NCI-H2227 treated with DMSO at 0.1 percent for 48 hours (cell line): ENCODE results near the gene ALPK3.

Experiments used
- DNase-seq: peaks from one replicate; lab custom pipeline; 2025; lab: John Stamatoyannopoulos, UW

ALPK3 gene

GRCh38 chr15:84892786-84893307 lies 75.7 kb downstream of the ALPK3 start:
- DNase-seq, result no peak

GRCh38 chr15:84893607-84894006 lies 76.5 kb downstream of the ALPK3 start:
- DNase-seq, result no peak

GRCh38 chr15:84894736-84895425 lies 77.7 kb downstream of the ALPK3 start:
- no peak for DNase-seq

DNA sequence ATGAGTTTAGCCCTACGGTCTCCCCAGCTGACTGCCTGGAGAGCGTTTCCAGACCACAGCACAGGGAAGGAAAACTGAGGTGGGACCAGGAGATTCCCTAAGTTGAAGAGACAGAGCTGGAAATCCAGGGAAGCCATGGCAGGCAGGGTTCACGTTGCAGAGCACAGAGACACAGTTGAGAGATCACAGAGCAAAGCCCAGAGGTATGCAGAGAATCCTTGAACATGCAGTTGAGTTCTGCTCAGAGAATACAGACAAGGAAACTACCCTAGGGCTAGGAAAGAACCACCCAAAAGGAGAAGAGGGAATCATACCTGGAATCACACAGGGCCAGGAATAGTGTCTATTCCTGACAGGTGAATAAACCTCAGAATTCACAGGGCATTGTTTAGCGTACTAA lies 81.6 kb downstream of the ALPK3 start:
- DNase-seq, result no peak

DNA sequence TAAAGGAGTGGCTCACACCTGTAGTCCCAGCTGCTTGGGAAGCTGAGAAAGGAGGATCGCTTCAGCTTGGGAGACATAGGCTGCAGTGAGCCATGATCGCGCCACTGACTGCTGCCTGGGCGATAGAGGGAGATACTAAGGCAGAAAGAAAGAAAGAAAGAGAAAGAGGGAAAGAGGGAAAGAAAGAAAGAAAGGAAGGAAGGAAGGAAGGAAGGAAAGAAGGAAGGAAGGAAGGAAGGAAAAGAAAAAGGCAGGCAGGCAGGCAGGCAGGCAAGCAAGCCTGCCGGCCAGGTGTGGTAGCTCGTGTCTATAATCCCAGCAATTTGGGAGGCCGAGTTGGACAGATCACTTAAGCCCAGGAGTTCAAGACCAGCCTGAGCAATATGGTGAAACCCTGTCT lies 82.6 kb downstream of the ALPK3 start:
- DNase-seq, result no peak

- no peak for DNase-seq
Observed at GRCh38 chr15:84901540-84901939, 84.4 kb downstream of the ALPK3 start.

DNA sequence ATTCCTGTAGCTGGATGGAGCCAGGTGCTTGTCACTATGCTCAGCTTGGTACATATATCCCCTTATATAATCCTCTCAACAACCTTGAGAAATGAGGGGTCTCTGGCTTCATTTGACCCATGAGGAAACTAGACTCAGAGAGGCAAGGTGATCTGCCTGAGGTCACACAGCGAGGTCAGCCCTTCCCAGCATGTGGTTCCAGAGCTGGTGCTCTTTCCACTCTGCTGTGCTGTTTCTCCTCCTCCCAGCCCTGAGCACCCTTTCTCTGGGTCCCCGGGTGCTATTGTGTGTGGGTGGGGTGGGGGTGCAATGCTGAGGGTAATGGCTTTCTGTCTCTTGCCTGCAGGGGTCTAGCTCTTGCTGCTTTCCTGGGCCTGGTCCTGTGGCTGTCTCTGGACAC lies 86.6 kb downstream of the ALPK3 start:
- no peak for DNase-seq

DNA sequence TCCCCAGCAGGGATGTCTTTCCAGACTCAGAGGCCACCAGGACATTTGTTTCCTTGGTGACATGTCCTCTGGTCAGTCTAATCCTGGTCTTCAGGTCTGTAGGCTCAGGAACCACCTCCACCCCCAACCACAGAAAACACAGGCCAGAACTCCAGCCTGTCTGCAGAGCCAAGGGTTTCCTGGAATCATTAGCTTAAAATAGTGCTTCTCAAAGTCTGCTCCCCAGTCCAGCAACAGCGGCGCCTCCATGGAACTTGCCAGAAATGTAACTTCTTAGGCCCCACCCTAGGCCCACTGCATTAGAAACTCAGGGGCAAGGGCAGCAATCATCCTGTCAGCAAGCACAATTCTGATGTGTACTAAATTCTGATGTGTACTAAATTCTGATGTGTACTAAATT lies 87.3 kb downstream of the ALPK3 start:
- no peak for DNase-seq

DNA sequence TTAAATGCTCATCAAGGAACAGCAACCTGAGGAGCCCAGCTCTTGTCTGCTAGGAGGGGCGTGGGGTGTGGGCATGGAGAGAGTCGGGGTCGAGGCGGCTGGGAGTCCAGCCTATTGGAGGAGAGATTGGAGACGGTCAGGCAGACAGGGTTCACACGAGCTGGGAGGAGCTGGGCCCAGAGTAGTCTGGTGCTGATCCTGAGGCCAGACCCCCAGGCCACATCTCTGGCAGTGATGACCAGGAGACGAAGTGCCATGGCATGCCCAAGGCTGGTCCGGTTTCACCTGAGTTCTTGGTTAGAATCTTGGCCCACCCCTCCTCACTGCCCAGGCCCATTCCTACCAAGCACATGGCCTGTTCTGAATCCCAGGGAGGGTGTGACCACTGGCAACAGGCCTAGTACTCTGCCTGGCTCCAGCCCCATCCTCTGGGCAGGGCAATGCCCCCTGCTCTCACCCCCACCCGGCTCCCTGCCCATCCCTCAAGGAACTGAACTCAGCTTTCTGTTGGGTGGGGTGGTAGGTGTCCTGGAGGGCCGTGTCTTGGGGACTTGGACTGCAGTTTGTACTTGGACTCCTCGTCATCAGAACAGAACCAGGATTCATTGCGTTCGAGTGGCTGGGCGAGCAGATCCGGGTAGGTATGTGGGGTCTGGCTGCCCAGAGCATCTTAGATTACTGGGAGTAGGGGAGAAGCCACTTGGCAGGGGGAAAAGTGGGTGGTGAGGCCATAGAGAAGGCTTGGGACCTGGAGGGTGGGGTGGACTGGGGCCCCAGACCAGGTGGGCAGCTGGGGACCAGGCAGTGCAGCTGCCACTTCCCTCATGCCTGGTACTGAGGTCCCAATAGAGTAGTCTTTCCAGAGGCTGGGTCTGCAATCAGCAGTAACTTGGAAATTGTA lies 88.1 kb downstream of the ALPK3 start:
- DNase-seq, result no peak

GRCh38 chr15:84907731-84908130 lies 90.6 kb downstream of the ALPK3 start:
- no peak for DNase-seq

DNA sequence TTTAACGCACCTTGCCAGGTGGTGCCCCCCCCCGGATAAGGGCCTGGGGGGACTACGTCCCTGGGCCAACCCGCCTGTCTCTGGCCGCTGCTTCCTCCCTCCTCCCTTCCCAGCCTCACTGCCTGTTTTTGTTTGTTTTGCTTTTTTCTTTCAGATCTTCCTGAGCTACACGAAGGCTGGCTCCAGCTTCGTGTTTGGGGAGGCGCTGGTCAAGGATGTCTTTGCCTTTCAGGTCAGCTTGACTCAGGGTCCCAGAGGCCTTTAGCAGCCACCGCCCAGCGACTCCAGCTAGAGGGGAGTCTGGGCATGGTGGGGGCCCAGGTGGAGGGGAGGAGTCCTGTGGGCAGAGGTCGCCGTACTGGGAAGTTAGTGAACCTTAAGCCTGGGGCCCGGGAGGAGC lies 91.4 kb downstream of the ALPK3 start:
- no peak for DNase-seq

DNA sequence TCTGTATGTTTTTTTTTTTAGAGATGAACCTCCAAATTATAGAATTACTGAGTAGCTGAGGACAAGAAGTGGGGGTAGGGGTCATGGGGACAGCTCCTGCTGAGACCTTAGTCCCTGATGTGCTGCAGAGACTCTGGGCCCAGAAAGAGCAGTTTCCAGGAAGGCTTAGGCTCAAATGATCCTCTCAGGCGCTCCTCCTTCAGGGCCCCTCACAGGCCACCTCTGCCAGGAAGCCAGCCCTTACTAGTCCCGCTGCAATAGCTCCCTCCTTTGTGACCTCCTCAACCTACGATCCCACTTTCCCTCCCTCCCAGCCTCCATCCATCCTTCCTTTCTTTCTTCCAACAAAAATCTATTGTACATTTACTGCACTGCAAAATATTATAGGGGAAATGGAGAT lies 91.9 kb downstream of the ALPK3 start:
- DNase-seq, result no peak

DNA sequence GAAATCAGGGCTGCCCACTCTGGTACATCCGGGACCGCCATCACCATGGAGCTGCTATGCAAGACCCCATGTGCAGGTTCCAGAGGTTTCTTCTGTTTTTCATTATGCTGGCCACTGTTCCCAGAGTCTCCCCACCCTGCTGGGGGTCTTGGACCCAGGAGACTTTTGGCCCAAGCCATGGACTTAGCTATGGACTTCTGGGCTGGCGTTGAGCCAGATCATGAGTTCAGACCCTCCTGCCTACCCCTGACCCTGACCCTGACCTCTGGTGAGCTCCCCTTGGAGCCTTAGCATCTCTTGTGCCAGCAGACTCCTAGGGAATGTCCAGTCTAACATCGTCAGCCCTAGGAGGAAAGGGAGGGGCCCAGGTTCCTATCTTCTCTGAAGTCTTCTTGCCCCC lies 92.6 kb downstream of the ALPK3 start:
- DNase-seq, result no peak

DNA sequence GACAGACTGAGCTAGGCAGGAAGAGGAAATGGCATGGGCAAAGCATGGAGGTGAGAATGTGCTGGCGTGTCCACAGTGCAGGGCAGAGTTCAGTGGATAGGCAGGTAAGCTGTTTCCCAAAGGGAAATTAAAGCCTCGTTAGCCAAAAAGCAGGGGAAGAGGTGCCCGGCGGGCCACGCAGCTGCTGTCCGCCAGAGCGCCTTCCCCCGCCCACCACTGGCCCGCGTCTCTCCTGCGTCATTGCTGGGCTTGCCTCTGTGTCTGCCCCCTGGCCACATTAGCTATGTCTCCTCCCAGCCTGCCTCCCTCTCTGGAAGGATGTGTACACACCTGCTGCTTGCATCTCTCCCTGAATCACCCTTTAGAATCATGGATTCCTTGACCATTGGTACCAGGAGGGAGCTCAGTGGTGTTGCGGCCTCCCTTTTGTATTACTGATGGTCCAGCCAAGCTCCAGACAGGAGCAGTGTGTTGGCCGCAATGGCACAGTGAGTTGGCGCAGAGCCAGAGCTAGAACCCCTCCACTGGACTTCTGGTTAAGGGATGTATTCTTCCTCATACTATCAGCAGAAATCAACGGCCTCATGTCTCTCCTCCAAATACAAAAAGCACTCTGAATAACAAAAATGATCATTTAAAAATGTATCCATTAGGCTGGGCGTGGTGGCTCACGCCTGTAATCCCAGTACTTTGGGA lies 93.9 kb downstream of the ALPK3 start:
- peak; percentile 39 for DNase-seq

GRCh38 chr15:84911879-84912660 lies 94.9 kb downstream of the ALPK3 start:
- DNase-seq, result no peak

GRCh38 chr15:84913360-84913723 lies 96.2 kb downstream of the ALPK3 start:
- no peak for DNase-seq

DNA sequence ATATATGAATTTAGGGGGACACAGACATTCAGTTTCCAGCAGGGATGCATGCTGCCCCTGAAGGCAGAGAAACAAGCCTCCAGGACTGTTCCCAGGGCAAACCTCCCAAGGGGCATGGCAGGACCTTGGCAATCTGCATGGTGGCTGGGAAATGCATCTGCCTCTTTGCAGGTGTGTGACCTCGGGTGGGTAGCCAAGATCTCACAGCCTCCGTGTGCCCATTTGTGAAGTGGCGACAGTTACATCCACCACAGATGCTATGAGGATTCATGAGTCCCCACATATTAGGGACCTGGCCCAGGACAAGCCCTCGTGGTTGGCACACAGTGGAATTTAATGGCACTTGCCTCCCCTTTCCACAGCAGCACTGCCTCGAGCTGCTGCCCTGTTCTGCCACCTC lies 97.2 kb downstream of the ALPK3 start:
- DNase-seq, result no peak

GRCh38 chr15:84914909-84915605 lies 97.9 kb downstream of the ALPK3 start:
- peak; percentile 30 for DNase-seq

DNA sequence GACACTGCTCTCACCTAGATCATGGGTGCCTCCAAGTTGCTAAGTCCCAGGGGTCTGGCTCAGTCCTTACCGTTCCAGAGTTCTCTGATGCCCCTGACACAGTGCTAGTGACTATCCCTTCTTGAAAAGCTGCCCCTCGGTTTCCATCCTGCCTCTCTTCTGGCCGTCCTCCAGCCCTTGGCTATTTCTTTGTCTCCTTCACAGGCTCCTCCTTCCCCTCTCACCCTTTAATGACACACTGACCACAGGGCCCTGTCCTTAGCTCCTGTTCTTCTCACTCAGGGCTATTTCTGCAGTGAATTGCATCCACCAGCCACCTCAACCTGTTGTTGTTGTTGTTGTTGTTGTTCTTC lies 98.4 kb downstream of the ALPK3 start:
- no peak for DNase-seq

DNA sequence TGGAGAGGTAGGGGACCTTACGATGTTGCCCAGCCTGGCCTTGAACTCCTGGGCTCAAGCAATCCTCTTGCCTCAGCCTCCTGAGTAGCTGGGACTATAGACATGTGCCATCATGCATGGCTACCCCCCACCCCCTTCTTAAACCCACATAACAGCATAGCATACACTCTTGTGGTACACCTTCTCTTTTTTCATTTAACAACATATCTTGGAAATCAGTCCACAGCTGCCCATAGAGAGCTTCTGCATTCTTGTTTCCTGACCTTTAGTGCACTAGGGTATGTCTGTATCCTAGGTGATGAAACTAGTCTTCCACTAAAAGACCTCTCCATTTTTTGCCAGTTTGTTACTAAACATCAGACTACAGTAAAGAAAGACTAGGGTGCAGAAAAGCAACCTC lies 100.3 kb downstream of the ALPK3 start:
- DNase-seq, result no peak

DNA sequence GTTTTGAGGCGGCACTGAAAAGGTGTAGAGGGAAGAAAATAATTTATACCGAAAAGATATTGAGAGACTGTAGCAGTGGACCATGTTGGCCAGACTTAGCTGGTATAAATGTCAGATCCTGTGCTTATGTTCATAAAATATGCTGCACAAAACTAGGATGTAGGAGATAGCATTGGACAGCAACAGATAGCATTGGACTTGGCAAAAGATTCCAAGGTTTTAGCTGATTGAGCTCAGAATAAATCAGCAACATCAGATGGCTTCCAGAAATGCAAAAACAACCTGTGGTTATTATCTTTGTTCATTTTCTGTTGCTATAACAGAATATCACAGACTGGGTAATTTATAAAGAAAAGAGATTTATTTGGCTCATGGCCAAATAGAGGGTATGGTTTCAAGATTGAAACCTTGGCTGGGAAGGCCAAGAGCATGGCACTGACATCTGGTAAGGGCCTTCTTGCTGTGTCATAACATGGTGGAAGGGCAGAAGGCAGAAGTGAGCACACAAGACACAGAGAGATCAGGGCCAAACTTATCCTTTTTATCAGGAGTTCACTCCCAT lies 102.0 kb downstream of the ALPK3 start:
- DNase-seq, result no peak
